Lower lobe of right lung (tissue), 2 donors: ENCODE measurements around the gene PGBD5. TPM values are rescaled to one million over a fixed set of nuclear protein-coding genes. Genes with fewer than 3 reads are reported as not detected.

Experiments
- ATAC-seq, 2 donors: fragments of 200-7000 bp; cut with Tn5 transposase; one replicate each; pipeline ENCODE4 v1.9.1; 2020 to 2022; ENCODE audit warnings: mild to moderate bottlenecking in 2 of 2, moderate library complexity in 2 of 2
- DNase-seq: peaks from one replicate; pipeline ENCODE4 v3.0.0-alpha.2; 2020
- H3K27ac ChIP-seq: fragments of 200-600 bp; one replicate; pipeline ENCODE4 v1.8.0; 2022
- H3K27me3 ChIP-seq: fragments of 200-600 bp; one replicate; pipeline ENCODE4 v1.8.0; 2022; ENCODE audit warnings: low read depth
- H3K36me3 ChIP-seq: fragments of 200-600 bp; one replicate; pipeline ENCODE4 v1.8.0; 2022; ENCODE audit warnings: mild to moderate bottlenecking
- H3K4me1 ChIP-seq: fragments of 200-600 bp; one replicate; pipeline ENCODE4 v1.8.0; 2022
- H3K4me3 ChIP-seq: fragments of 200-600 bp; one replicate; pipeline ENCODE4 v1.8.0; 2022; ENCODE audit warnings: mild to moderate bottlenecking
- H3K9me3 ChIP-seq: fragments of 200-600 bp; one replicate; pipeline ENCODE4 v1.8.0; 2022
- CTCF ChIP-seq: fragments of 200-600 bp; IDR thresholded peaks from one replicate; pipeline ENCODE4 v1.8.0; 2022; ENCODE audit warnings: antibody characterized with exemption, mild to moderate bottlenecking
- intact Hi-C: fragments of 100-400 bp; cut with DNase I; formaldehyde crosslinking; loops from one replicate; pipeline ENCODE4 v1.11.0; 2022
- total RNA-seq: library from RNA; stranded (reverse); fragmentation: NEBNext Ultra II Directional; extraction: Animal tissue kit (Norgen Biotek cat#: 25700); gene quantifications from one replicate; pipeline ENCODE4 v1.2.1, GENCODE V29; 2021
- donor health status: DM: no; HTN: yes; CAD: no; lungs with severe emphysema.

PGBD5 gene
- total RNA-seq, 1 donor from 2014 or later, result 2.3 TPM

GRCh38 chr1:230348386-230349019 is 77.6 kb downstream of the PGBD5 start:
- H3K9me3 ChIP-seq, result no peaks in the 10 kb centered on the region
- H3K36me3 ChIP-seq, result no peaks in the 10 kb centered on the region
- no peaks in the 10 kb centered on the region for H3K27me3 ChIP-seq
- H3K4me1 ChIP-seq, result no peaks in the 10 kb centered on the region
- H3K4me3 ChIP-seq, result no peak overlapping the region
- ATAC-seq (no peak), DNase-seq (no peak)
- no peak for TF ChIP-seq CTCF
- H3K27ac ChIP-seq, result no peak overlapping the region
- intact Hi-C loops, result no loop called here

GRCh38 chr1:230347896-230348295 is 78.2 kb downstream of the PGBD5 start:
- intact Hi-C loops, result no loop called here

GRCh38 chr1:230345139-230345885 is 80.8 kb downstream of the PGBD5 start:
- no peak for TF ChIP-seq CTCF
- Histone ChIP-seq H3K27me3 (no peaks in the 10 kb centered on the region), H3K9me3 (no peaks in the 10 kb centered on the region), H3K4me1 (no peaks in the 10 kb centered on the region), H3K36me3 (no peaks in the 10 kb centered on the region), H3K27ac (no peak overlapping the region), H3K4me3 (no peak overlapping the region)
- ATAC-seq, result no peak
- intact Hi-C loops, result no loop called here
- no peak for DNase-seq

More at GRCh38 chr1:230347896-230348295, 78.2 kb downstream of the PGBD5 start:
- no peaks in the 10 kb centered on the region for H3K9me3 ChIP-seq
- no peak for TF ChIP-seq CTCF
- DNase-seq (no peak), ATAC-seq (no peak)
- no peaks in the 10 kb centered on the region for H3K4me1 ChIP-seq
- H3K4me3 ChIP-seq, result no peak overlapping the region
- H3K36me3 ChIP-seq, result no peaks in the 10 kb centered on the region
- H3K27me3 ChIP-seq, result no peaks in the 10 kb centered on the region
- no peak overlapping the region for H3K27ac ChIP-seq

- Histone ChIP-seq H3K36me3 (no peaks in the 10 kb centered on the region), H3K4me1 (no peaks in the 10 kb centered on the region), H3K27ac (no peak overlapping the region), H3K9me3 (no peaks in the 10 kb centered on the region), H3K4me3 (no peak overlapping the region), H3K27me3 (no peaks in the 10 kb centered on the region)
- no peak for TF ChIP-seq CTCF
- intact Hi-C loops, result no loop called here
- DNase-seq, result no peak
- ATAC-seq, result no peak
Observed at GRCh38 chr1:230342699-230343098, 83.4 kb downstream of the PGBD5 start.

GRCh38 chr1:230342019-230342418 is 84.1 kb downstream of the PGBD5 start:
- Histone ChIP-seq H3K4me1 (no peaks in the 10 kb centered on the region), H3K9me3 (no peaks in the 10 kb centered on the region), H3K36me3 (no peaks in the 10 kb centered on the region), H3K27me3 (no peaks in the 10 kb centered on the region), H3K4me3 (no peak overlapping the region), H3K27ac (no peak overlapping the region)
- ATAC-seq, result no peak
- no peak for TF ChIP-seq CTCF
- DNase-seq, result no peak
- intact Hi-C loops, result no loop called here
